Measurements from ENCODE around the gene ELK3.

ELK3 gene

DNA sequence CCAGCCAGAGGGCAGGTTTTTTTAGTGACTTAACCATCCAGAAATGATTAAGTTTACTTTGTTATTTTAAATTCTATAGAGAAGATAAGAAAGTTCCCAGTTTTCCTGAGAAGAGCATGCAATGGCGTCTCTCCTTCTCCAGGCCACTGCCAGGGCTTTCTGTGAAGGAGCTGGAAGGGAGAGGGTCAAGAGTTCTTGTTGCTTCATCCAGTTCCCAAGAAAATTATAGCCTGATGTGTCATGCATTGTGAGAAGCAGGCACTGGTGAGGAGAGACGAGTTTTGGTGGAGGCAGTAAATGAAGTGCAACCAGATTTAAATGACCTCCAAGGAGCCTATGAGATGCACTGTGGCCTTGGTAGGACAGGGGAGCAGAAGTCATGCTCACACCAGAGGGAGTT lies 14.2 kb downstream of the ELK3 start:
- no peak for DNase-seq (ENCODE audit: low spot score)
- TF ChIP-seq, protein P1, sequence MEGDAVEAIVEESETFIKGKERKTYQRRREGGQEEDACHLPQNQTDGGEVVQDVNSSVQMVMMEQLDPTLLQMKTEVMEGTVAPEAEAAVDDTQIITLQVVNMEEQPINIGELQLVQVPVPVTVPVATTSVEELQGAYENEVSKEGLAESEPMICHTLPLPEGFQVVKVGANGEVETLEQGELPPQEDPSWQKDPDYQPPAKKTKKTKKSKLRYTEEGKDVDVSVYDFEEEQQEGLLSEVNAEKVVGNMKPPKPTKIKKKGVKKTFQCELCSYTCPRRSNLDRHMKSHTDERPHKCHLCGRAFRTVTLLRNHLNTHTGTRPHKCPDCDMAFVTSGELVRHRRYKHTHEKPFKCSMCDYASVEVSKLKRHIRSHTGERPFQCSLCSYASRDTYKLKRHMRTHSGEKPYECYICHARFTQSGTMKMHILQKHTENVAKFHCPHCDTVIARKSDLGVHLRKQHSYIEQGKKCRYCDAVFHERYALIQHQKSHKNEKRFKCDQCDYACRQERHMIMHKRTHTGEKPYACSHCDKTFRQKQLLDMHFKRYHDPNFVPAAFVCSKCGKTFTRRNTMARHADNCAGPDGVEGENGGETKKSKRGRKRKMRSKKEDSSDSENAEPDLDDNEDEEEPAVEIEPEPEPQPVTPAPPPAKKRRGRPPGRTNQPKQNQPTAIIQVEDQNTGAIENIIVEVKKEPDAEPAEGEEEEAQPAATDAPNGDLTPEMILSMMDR (IDR thresholded peaks at IDR 0.05; ENCODE audit: borderline replicate concordance, control extremely low read depth, extremely low read depth, insufficient read depth, missing control alignments), result no peak

DNA sequence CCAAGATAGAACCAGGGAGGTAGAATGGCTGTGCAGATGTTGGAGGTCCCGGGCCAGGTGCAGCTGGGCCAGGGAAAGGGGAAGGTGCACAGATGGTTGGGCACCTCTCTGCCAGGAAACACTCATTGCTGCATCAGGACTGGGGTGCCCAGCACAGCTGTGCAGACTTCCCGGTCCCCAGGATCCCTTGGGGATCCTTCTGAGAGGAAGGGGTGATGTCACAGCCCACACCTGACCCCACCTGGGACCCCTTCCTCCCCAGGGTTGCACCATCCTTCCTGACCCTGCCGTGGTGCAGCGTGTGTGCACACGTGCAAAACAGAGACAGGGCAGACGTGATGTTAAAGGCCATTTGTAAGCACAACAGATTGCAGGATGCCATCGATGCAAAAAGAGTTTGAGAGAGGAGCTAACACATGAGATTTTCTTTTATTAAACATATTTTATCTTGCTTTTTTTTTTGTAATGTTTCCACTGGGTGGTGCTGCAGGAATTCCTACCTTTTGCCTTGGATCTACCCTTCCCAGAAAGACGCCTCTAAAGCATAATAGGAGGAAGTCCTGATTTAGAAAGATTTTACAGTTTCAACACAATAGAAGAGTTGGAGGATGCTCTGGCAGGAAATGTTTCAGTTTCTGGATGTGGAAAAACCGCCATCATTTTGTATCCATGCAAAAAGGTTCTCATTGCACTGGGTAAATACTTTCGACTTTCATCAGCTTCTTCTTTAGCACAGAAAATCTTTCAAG lies 14.8 kb downstream of the ELK3 start:
- TF ChIP-seq, protein P1 (IDR thresholded peaks at IDR 0.05; ENCODE audit: borderline replicate concordance, control extremely low read depth, extremely low read depth, insufficient read depth, missing control alignments), result no peak
- DNase-seq (ENCODE audit: low spot score), result no peak
- in situ Hi-C loops (cut with MboI; ENCODE audit: low sequenced_read_pairs, unreplicated experiment), result loop anchor here (25.0 kb wide), 2 partner anchors 297 to 303 kb away; no protein-coding TSS in a partner anchor

More for the DNA sequence above, 14.2 kb downstream of the ELK3 start:
- in situ Hi-C loops (cut with MboI; ENCODE audit: low sequenced_read_pairs, unreplicated experiment), result loop anchor here (25.0 kb wide), 2 partner anchors 296 to 304 kb away; no protein-coding TSS in a partner anchor

DNA sequence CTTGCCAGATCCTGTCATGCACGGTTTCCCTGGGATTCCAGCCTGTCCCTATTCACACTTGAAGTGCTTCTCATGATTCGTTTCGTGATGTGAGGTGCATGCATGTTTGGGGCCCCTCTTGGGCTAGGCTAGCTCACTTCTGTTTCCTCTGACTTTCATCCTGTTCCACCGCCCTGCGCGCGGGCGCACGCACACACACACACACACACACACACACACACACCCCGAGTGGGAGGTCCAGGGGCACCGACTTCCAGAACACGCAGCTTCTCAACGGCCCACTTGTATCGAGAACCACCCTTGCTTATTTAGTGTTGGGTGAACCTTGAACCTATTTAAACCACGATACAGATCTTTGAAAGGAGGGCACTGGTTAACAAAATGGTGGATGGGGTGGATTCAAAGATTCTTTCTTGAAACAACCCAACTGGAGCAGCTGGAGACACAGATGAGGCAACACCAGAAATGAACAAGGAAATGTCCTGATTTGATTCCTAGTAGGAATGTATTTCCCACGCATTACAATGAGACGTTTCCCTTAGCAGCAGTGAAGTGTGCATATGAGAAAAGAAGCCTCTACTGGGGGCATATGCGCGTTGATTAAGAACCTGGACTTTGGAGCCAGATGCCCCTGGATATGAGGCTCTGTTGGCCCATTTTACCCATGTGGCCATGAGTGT lies 16.3 kb downstream of the ELK3 start:
- TF ChIP-seq, protein P1 (IDR thresholded peaks at IDR 0.05; ENCODE audit: borderline replicate concordance, control extremely low read depth, extremely low read depth, insufficient read depth, missing control alignments), result no peak
- in situ Hi-C loops (cut with MboI; ENCODE audit: low sequenced_read_pairs, unreplicated experiment), result loop anchor here (5.0 to 25.0 kb wide), 3 partner anchors 148 to 302 kb away; no protein-coding TSS in a partner anchor
- DNase-seq (ENCODE audit: low spot score), result no peak

DNA sequence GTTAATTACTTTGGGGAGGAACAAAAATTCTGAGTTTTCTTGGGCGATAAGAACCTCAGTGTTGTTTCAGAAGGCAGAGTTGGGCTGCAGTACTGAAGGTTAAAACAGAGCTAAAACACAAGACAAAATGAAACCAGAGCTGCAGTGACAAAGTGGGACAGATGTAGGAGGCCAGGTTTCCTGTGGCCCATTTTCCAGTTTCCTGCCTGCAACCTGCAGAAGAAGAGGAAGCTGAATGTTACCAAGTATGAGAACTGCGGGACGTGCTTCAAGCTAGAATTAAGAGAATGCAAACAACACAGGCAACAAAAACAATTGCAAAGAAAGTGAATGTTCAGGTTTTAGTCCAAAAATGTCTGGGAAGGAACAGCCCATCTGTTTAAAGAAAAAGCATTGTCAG lies 17.8 kb downstream of the ELK3 start:
- in situ Hi-C loops (cut with MboI; ENCODE audit: low sequenced_read_pairs, unreplicated experiment), result loop anchor here (5.0 to 25.0 kb wide), 3 partner anchors 150 to 300 kb away; no protein-coding TSS in a partner anchor
- TF ChIP-seq, protein P1 (IDR thresholded peaks at IDR 0.05; ENCODE audit: borderline replicate concordance, control extremely low read depth, extremely low read depth, insufficient read depth, missing control alignments), result no peak
- no peak for DNase-seq (ENCODE audit: low spot score)

DNA sequence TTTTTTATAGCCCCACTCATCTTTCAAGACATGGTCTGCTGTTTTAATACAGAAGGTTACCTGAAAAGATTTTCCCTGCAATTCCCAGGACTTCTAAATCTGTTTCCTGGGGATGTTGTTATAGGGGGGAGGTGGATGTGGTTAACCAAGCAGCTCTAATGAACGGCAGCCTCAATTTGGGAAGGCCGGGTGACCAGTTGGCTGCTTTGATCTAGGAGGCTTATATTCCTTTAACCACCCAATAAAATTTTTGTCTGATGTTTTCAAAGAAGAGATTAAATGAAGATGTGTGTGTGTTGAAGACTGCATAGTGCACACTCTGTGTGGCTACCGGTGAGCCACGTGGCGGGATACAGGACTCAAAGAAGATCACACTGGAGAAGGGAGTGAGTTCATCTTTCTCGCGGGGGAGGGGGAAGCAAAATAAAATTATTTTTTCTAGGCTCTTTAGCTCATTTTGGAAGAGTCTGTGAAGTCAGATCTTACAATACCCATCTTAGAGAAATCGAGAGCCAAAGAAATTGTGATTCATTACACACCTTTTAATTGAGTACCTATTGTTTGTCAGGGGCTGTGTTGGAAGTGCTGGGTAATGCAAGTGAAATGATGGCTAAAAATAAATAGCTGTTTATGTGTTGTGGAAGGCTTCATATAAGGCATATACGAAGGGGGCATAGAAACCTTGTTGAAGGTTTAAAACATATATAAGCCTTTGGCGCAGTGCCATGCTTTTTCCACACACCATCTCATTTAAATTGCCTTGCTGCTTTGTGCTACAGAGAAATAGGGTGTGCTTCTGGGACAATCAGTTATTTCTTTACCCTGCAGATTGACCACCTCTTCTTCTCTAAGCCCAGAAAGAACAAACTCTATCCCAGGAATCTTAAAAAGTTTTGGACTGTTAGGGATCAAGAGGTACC lies 18.5 kb downstream of the ELK3 start:
- TF ChIP-seq, protein P1 (IDR thresholded peaks at IDR 0.05; ENCODE audit: borderline replicate concordance, control extremely low read depth, extremely low read depth, insufficient read depth, missing control alignments), result no peak
- in situ Hi-C loops (cut with MboI; ENCODE audit: low sequenced_read_pairs, unreplicated experiment), result loop anchor here (5.0 to 25.0 kb wide), 3 partner anchors 150 to 300 kb away; no protein-coding TSS in a partner anchor

DNA sequence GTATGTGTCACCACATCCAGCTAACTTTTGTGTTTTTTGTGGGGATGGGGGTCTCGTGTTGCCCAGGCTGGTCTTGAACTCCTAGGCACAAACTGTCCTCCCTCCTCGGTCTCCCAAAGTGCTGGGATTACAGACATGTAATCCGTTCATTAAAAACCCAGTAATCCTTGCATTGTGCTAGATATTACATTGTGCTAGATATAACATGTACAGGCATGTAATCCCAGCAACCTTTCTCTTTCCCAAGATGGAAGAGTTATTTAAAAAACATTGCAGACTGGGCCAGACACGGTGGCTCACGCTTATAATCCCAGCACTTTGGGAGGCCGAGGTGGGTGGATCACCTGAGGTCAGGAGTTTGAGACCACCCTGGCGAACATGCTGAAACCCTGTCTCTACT lies 19.7 kb downstream of the ELK3 start:
- in situ Hi-C loops (cut with MboI; ENCODE audit: low sequenced_read_pairs, unreplicated experiment), result loop anchor here (5.0 to 25.0 kb wide), 3 partner anchors 152 to 302 kb away; no protein-coding TSS in a partner anchor

More for the DNA sequence above, 18.5 kb downstream of the ELK3 start:
- DNase-seq (ENCODE audit: low spot score), result no peak

More for the DNA sequence above, 19.7 kb downstream of the ELK3 start:
- TF ChIP-seq, protein P1 (IDR thresholded peaks at IDR 0.05; ENCODE audit: borderline replicate concordance, control extremely low read depth, extremely low read depth, insufficient read depth, missing control alignments), result no peak
- no peak for DNase-seq (ENCODE audit: low spot score)
